Testis (tissue), 2 donors: Measurements from ENCODE around the gene ZNF804B.

ENCODE experiments used
- POLR2A ChIP-seq: fragments of 450-650 bp; IDR thresholded peaks from one replicate; pipeline ENCODE4 v1.6.1; 2017; ENCODE audit warnings: antibody characterized with exemption, mild to moderate bottlenecking, moderate library complexity
- TF ChIP-seq, protein P1 (sequence below), 3 experiments: fragments of 450-650 bp in 2 of 3; fragments of 200-600 bp in 1 of 3; sonication (generic) in 1 of 3; IDR thresholded peaks; one replicate each; pipeline ENCODE4 v1.5.1; 2016 to 2019; ENCODE audit warnings: antibody characterized with exemption in 3 of 3, mild to moderate bottlenecking in 2 of 3, moderate library complexity in 1 of 3

DNA sequence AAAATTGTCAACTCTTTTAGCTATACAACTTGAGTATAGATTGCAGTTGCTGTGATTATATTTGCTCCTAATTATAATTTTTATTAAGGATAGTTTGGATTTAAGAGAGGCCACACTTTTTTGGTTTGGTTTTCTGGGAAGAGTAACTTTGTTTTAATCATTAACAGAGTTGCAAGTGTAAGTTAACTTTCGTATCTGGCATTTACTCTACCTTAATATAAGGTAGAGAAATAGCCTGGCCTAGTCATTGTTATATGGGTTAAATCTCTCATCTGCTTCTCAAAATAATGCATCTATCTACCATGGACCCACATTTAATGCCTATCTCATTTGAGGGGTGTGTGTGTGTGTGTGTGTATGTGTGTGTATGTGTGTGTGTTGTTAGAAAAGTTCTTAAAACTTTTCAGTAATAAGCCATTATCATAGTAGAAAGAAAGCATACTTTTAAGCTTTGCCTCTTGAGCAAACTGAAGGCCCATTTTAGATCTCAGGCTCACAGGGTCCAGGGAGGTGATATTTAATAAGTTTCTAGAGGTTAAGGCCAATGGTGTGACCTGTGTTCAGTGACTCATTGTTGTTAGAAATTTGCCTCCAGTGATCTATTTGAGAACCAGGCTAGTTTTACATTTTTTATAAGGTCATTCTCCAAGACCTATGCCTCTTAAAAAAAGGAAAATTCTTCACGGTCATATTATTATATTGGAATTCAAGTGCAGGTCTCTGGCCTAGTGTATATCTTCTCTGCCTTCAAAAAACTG lies 47.0 kb downstream of the ZNF804B start:
- TF ChIP-seq, protein P1, sequence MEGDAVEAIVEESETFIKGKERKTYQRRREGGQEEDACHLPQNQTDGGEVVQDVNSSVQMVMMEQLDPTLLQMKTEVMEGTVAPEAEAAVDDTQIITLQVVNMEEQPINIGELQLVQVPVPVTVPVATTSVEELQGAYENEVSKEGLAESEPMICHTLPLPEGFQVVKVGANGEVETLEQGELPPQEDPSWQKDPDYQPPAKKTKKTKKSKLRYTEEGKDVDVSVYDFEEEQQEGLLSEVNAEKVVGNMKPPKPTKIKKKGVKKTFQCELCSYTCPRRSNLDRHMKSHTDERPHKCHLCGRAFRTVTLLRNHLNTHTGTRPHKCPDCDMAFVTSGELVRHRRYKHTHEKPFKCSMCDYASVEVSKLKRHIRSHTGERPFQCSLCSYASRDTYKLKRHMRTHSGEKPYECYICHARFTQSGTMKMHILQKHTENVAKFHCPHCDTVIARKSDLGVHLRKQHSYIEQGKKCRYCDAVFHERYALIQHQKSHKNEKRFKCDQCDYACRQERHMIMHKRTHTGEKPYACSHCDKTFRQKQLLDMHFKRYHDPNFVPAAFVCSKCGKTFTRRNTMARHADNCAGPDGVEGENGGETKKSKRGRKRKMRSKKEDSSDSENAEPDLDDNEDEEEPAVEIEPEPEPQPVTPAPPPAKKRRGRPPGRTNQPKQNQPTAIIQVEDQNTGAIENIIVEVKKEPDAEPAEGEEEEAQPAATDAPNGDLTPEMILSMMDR (IDR thresholded peaks at IDR 0.05), result no peak
- TF ChIP-seq POLR2A, result no peak
